GM12878 (cell line): ENCODE data around the gene MC3R. TPM values are rescaled to one million over a fixed set of nuclear protein-coding genes. Genes with fewer than 3 reads are reported as not detected.

ENCODE experiments used
- ATAC-seq: fragments of 200-7000 bp; cut with Tn5 transposase; 3 replicates; pipeline ENCODE4 v1.9.1; 2020; ENCODE audit warnings: mild to moderate bottlenecking, moderate library complexity
- BruUV-seq: library from RNA; stranded (reverse); fragments of 400-500 nt; replicated peaks from 2 replicates; lab custom pipeline; 2021; lab: Mats Ljungman, UMichigan
- CTCF ChIA-PET: fragments of 300-600 bp; sonication (Branson Sonifier 250); formaldehyde crosslinking; extraction: SDS; loops from one replicate; lab custom pipeline; 2021; ENCODE audit warnings: inconsistent platforms; lab: Yijun Ruan, JAX
- POLR2A ChIA-PET: fragments of 350-600 bp; formaldehyde crosslinking; extraction: SDS; loops from one replicate; lab custom pipeline; 2021; ENCODE audit warnings: inconsistent platforms; lab: Charles Lee
- RAD21 ChIA-PET: fragments of 300-600 bp; sonication (Branson Sonifier 250); formaldehyde crosslinking; loops from one replicate; lab custom pipeline; 2023; ENCODE audit warnings: antibody characterized with exemption; ENCODE audit not compliant: unreplicated experiment; lab: Charles Lee
- SMC1A ChIA-PET: fragments of 300-600 bp; sonication (Branson Sonifier 250); formaldehyde crosslinking; loops from one replicate; lab custom pipeline; 2023; ENCODE audit not compliant: unreplicated experiment, uncharacterized antibody; lab: Charles Lee
- DNase-seq: peaks from one replicate; pipeline ENCODE4 v3.0.0-alpha.2; 2011; ENCODE audit warnings: low read depth, low spot score
- FAIRE-seq: peaks from 3 replicates; lab custom pipeline; 2011; peaks lifted over from hg19 to GRCh38; lab: Jason Lieb, UNC
- H2AFZ ChIP-seq: 2 replicates; pipeline ENCODE4 v1.6.0; 2011; ENCODE audit warnings: low read depth, low read length, control low read depth; ENCODE audit not compliant: control insufficient read depth
- H3K27ac ChIP-seq: 2 replicates; pipeline ENCODE4 v1.5.1; 2011; ENCODE audit warnings: control low read depth; ENCODE audit not compliant: control insufficient read depth, insufficient read depth
- H3K27me3 ChIP-seq, 2 experiments: replicated peaks in 1 of 2; 2 replicates each; pipeline versions ENCODE4 v1.6.0 to v1.6.1; 2011; ENCODE audit warnings: low read length in 1 of 2; ENCODE audit not compliant: control insufficient read depth in 2 of 2, insufficient read depth in 2 of 2
- H3K36me3 ChIP-seq, 2 experiments: 2 replicates each; pipeline ENCODE4 v1.5.1; 2011; ENCODE audit warnings: low read length in 1 of 2; ENCODE audit not compliant: control insufficient read depth in 2 of 2, insufficient read depth in 2 of 2
- H3K4me1 ChIP-seq: 2 replicates; pipeline ENCODE4 v1.6.1; 2011; ENCODE audit warnings: mild to moderate bottlenecking, low read length, moderate library complexity, mixed read lengths; ENCODE audit not compliant: control insufficient read depth, insufficient read depth
- H3K4me2 ChIP-seq: 2 replicates; pipeline ENCODE4 v1.6.0; 2011; ENCODE audit warnings: control low read depth; ENCODE audit not compliant: control insufficient read depth, insufficient read depth
- H3K4me3 ChIP-seq: fragments of 200-600 bp; sonication (generic); 2 replicates; pipeline ENCODE4 v1.5.1; 2016
- H3K79me2 ChIP-seq: 2 replicates; pipeline ENCODE4 v1.6.0; 2011; ENCODE audit warnings: low read length; ENCODE audit not compliant: control insufficient read depth, insufficient read depth
- H3K9ac ChIP-seq: 2 replicates; pipeline ENCODE4 v1.8.0; 2011; ENCODE audit warnings: low read length, control low read depth, mixed read lengths; ENCODE audit not compliant: control insufficient read depth, insufficient read depth
- H3K9me3 ChIP-seq: replicated peaks from 3 replicates; pipeline ENCODE4 v1.5.1; 2011; ENCODE audit warnings: mild to moderate bottlenecking, low read length; ENCODE audit not compliant: control insufficient read depth, insufficient read depth
- H4K20me1 ChIP-seq: 2 replicates; pipeline ENCODE4 v1.6.0; 2011; ENCODE audit not compliant: control insufficient read depth, insufficient read depth
- E2F8 ChIP-seq: fragments of 450-650 bp; IDR thresholded peaks from 2 replicates; pipeline ENCODE4 v1.6.1; 2018; ENCODE audit warnings: mild to moderate bottlenecking, low read depth, moderate library complexity; ENCODE audit not compliant: partially characterized antibody
- ELK1 ChIP-seq: IDR thresholded peaks from 2 replicates; pipeline ENCODE4 v1.6.1; 2012; ENCODE audit warnings: low read depth, low read length, improper control_type of control experiment
- FOS ChIP-seq: IDR thresholded peaks from 3 replicates; pipeline ENCODE4 v1.6.1; 2011; ENCODE audit warnings: borderline replicate concordance; ENCODE audit not compliant: insufficient read length; ENCODE audit errors: extremely low read depth
- FOXK2 ChIP-seq: fragments of 450-650 bp; IDR thresholded peaks from 2 replicates; pipeline ENCODE4 v1.6.1; 2017; ENCODE audit warnings: mild to moderate bottlenecking, moderate library complexity
- MEF2A ChIP-seq: IDR thresholded peaks from 2 replicates; pipeline ENCODE4 v1.6.1; 2011; ENCODE audit warnings: low read depth, mild to moderate bottlenecking, low read length, moderate library complexity; ENCODE audit not compliant: insufficient read depth
- PKNOX1 ChIP-seq: fragments of 450-650 bp; IDR thresholded peaks from 2 replicates; pipeline ENCODE4 v1.6.1; 2016; ENCODE audit warnings: mild to moderate bottlenecking
- RUNX3 ChIP-seq: IDR thresholded peaks from 2 replicates; pipeline ENCODE4 v1.6.1; 2012; ENCODE audit warnings: low read length, inconsistent platforms
- TCF12 ChIP-seq: IDR thresholded peaks from 2 replicates; pipeline ENCODE4 v1.6.1; 2011; ENCODE audit warnings: low read depth, mild to moderate bottlenecking, low read length
- TCF3 ChIP-seq: IDR thresholded peaks from 2 replicates; pipeline ENCODE4 v1.6.1; 2012; ENCODE audit warnings: low read depth, mild to moderate bottlenecking, low read length, borderline replicate concordance; ENCODE audit not compliant: insufficient read depth
- USF1 ChIP-seq: IDR thresholded peaks from 2 replicates; pipeline ENCODE4 v1.6.1; 2011; ENCODE audit warnings: borderline replicate concordance, low read depth, mild to moderate bottlenecking, moderate library complexity, mixed read lengths, low read length; ENCODE audit not compliant: insufficient read depth; ENCODE audit errors: extremely low read length
- ZZZ3 ChIP-seq: IDR thresholded peaks from 2 replicates; pipeline ENCODE4 v1.6.1; 2011; ENCODE audit warnings: low read depth; ENCODE audit not compliant: control insufficient read depth, insufficient read length
- WGBS: methylation state at CpG from one replicate; pipeline ENCODE4 v1.1.6; 2016; ENCODE audit warnings: low lambda C conversion rate; ENCODE audit not compliant: insufficient replicate concordance, insufficient coverage; ENCODE audit errors: missing lambda C conversion rate; 5-methylcytosine and 5-hydroxymethylcytosine counted together
- in situ Hi-C: fragments of 300-500 bp; cut with MboI; formaldehyde crosslinking; loops from 9 replicates; pipeline ENCODE4 v1.14.3; 2018; ENCODE audit warnings: mixed read lengths
- intact Hi-C: fragments of 100-400 bp; cut with micrococcal nuclease; formaldehyde crosslinking; loops from one replicate; pipeline ENCODE4 v1.14.2; 2022; ENCODE audit not compliant: unreplicated experiment
- polyA plus RNA-seq, 11 experiments: library from polyadenylated mRNA; depleted of rRNA in 4 of 11; unstranded in 6 of 11; stranded (reverse) in 5 of 11; fragments of >200 nt; fragmentation: Nextera tagmentation in 4 of 11; fragmentation: Illumina TruSeq in 1 of 11; extraction: Ambion mirVana in 4 of 11; extraction: Trizol in 1 of 11; gene quantifications; 1 replicate in 1 of 11; 2 replicates in 10 of 11; pipeline versions ENCODE4 v1.2.1 to v1.2.3, GENCODE V29; 2011 to 2016; ENCODE audit warnings: inconsistent platforms in 2 of 11, missing spikeins in 2 of 11, low read depth in 1 of 11
- total RNA-seq, 4 experiments: library from RNA; depleted of rRNA in 3 of 4; stranded (reverse); fragments of >200 nt in 3 of 4; fragmentation: Illumina TruSeq in 1 of 4; extraction: Trizol in 1 of 4; gene quantifications; 2 replicates each; pipeline versions ENCODE4 v1.2.1 to v1.2.3, GENCODE V29; 2013 to 2021

MC3R gene
- total and polyA plus RNA-seq, 10 of the 15 experiments (the other 5 are each of a cell fraction or from before 2014, with no cell fraction given), result not detected

GRCh38 chr20:56278196-56278595, 29.7 kb downstream of the MC3R start:
- no peak for ATAC-seq
- in situ Hi-C loops, result no loop called here

More at GRCh38 chr20:56278196-56278595, 29.7 kb downstream of the MC3R start:
- TF ChIP-seq ZZZ3 (no peak), FOXK2 (no peak), E2F8 (no peak), FOS (no peak), PKNOX1 (no peak), TCF12 (no peak), MEF2A (no peak), ELK1 (no peak), USF1 (no peak), RUNX3 (no peak), TCF3 (no peak)
- Histone ChIP-seq H3K4me3 (no peak overlapping the region), H3K4me2 (no peak overlapping the region), H3K27ac (no peak overlapping the region), H3K79me2 (no peaks in the 10 kb centered on the region), H3K4me1 (no peaks in the 10 kb centered on the region), H3K9me3 (no peaks in the 10 kb centered on the region), H2AFZ (no peak overlapping the region), H4K20me1 (no peaks in the 10 kb centered on the region), H3K36me3 (no peaks in the 10 kb centered on the region), H3K9ac (no peak overlapping the region), H3K27me3 (no peaks in the 10 kb centered on the region)
- no peak for FAIRE-seq
- SMC1A ChIA-PET, result no interaction called here
- intact Hi-C loops, result no loop called here
- 15% methylated on average over 2 of the region's 2 CpGs for WGBS
- POLR2A ChIA-PET, result no interaction called here
- no peak for DNase-seq
- CTCF ChIA-PET, result no interaction called here
- RAD21 ChIA-PET, result interaction anchor here (0.5 kb wide), 1 partner anchor 800 kb away, joined by 3 read pairs; no protein-coding TSS in a partner anchor
- no TSS peak for BruUV-seq
